Calu3 (cell line): ENCODE results near the gene CAVIN4. TPM values are rescaled to one million over a fixed set of nuclear protein-coding genes. Genes with fewer than 3 reads are reported as not detected.

Source experiments
- BruUV-seq: library from RNA; stranded (reverse); fragments of 400-500 nt; replicated peaks from 2 replicates; lab custom pipeline; 2021; lab: Mats Ljungman, UMichigan
- CTCF ChIA-PET: fragments of 300-600 bp; sonication (Branson Sonifier 250); formaldehyde crosslinking; loops from one replicate; lab custom pipeline; 2022; ENCODE audit warnings: antibody characterized with exemption; lab: Charles Lee
- DNase-seq: peaks from one replicate; pipeline ENCODE4 v3.0.0; 2022
- H3K27ac Mint-ChIP-seq: one replicate; pipeline ENCODE4 v1.8.0; 2022; ENCODE audit warnings: mixed read lengths; ENCODE audit not compliant: unreplicated experiment
- H3K27me3 Mint-ChIP-seq: one replicate; pipeline ENCODE4 v1.8.0; 2022; ENCODE audit warnings: mixed read lengths; ENCODE audit not compliant: unreplicated experiment
- H3K36me3 Mint-ChIP-seq: one replicate; pipeline ENCODE4 v1.8.0; 2022; ENCODE audit warnings: mild to moderate bottlenecking, moderate library complexity, mixed read lengths; ENCODE audit not compliant: insufficient read depth, unreplicated experiment
- H3K4me1 Mint-ChIP-seq: one replicate; pipeline ENCODE4 v1.8.0; 2022; ENCODE audit warnings: mild to moderate bottlenecking, low read depth, mixed read lengths; ENCODE audit not compliant: unreplicated experiment
- H3K4me3 Mint-ChIP-seq: one replicate; pipeline ENCODE4 v1.8.0; 2022; ENCODE audit warnings: mild to moderate bottlenecking, low read depth, moderate library complexity, mixed read lengths; ENCODE audit not compliant: unreplicated experiment
- H3K9me3 Mint-ChIP-seq: one replicate; pipeline ENCODE4 v1.8.0; 2022; ENCODE audit warnings: low read depth, mixed read lengths; ENCODE audit not compliant: unreplicated experiment
- CTCF ChIP-seq: fragments of 200-600 bp; IDR thresholded peaks from one replicate; pipeline ENCODE4 v1.8.0; 2022; ENCODE audit warnings: antibody characterized with exemption; ENCODE audit not compliant: unreplicated experiment
- intact Hi-C: fragments of 100-400 bp; cut with micrococcal nuclease; formaldehyde crosslinking; loops from one replicate; pipeline ENCODE4 v1.10.0; 2022; ENCODE audit not compliant: unreplicated experiment
- total RNA-seq: library from RNA; stranded (reverse); gene quantifications from 2 replicates; pipeline ENCODE4 v1.2.3, GENCODE V29; 2022

The CAVIN4 gene
- total RNA-seq, 1 experiment from 2014 or later, result 0.52 TPM

GRCh38 chr9:100587375-100587774 lies 9.5 kb downstream of the CAVIN4 start:
- Mint-ChIP-seq H3K4me3 (peak overlapping the region; percentile 18), H3K27me3 (no peaks in the 10 kb centered on the region), H3K9me3 (no peaks in the 10 kb centered on the region), H3K36me3 (peaks cover 5% of the 10 kb centered on the region), H3K27ac (peak overlapping the region; percentile 16), H3K4me1 (peaks cover 8% of the 10 kb centered on the region)
- no peak for TF ChIP-seq CTCF
- peak; percentile 57 for DNase-seq
- CTCF ChIA-PET, result interaction anchor here (0.6 to 1.0 kb wide), 3 partner anchors 15 to 739 kb away, joined by 3 to 5 read pairs (median 3); partner anchors contain the start of gene TMEFF1
- intact Hi-C loops, result loop anchor here (5.0 kb wide), 1 partner anchor 160 kb away; the partner anchor contains the start of gene MSANTD3
- BruUV-seq, result no TSS peak

- CTCF ChIA-PET, result no interaction called here
- no peaks in the 10 kb centered on the region for H3K27me3 Mint-ChIP-seq
- H3K27ac Mint-ChIP-seq, result no peak overlapping the region
- intact Hi-C loops, result loop anchor here (5.0 kb wide), 1 partner anchor 162 kb away; the partner anchor contains the start of gene MSANTD3
- peaks cover 8% of the 10 kb centered on the region for H3K4me1 Mint-ChIP-seq
- peaks cover 5% of the 10 kb centered on the region for H3K36me3 Mint-ChIP-seq
- no peak overlapping the region for H3K4me3 Mint-ChIP-seq
- BruUV-seq, result no TSS peak
- TF ChIP-seq CTCF, result no peak
- DNase-seq, result no peak
- H3K9me3 Mint-ChIP-seq, result no peaks in the 10 kb centered on the region
Observed at GRCh38 chr9:100589582-100589981, 11.7 kb downstream of the CAVIN4 start.

DNA sequence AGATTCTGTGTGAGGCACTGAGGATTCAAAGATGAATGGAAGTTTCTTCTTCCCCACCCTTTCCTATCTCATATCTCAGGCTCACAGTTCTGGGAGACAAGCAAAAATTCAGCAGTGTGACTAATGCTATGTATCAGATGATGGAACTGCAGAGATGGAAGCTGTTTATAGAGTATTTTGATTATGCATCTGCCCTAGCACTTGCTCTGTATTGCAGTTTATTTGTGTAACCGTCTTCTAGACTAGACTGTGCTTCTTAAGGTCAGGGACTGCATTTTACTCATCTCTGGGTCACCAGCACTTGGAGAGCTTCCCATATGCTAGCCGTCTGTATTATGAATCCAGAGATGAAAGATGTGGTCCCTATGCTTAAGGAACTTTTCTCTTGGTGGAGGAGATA lies 12.6 kb downstream of the CAVIN4 start:
- peaks cover 8% of the 10 kb centered on the region for H3K4me1 Mint-ChIP-seq

DNA sequence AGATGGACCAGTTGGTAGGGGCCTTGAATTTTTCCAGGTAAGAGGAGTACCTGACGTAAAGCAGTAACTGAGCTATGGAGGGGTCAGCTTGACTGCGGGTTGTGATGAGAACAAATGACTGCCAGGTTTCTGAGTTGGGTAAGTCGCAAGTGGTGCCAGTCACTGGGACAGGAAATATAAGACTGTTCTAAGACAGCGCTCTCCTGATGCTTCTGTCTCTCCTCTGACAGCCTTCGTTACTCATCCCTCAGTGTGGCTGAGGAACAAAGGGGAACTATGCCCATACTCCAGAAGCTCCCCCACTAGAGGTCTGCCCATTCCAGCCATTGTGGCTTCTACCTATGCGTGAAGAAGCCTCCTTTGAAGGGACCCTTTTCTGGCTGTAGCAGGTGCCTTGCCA lies 13.3 kb downstream of the CAVIN4 start:
- CTCF ChIA-PET, result no interaction called here
- DNase-seq, result no peak
- Mint-ChIP-seq H3K36me3 (peaks cover 5% of the 10 kb centered on the region), H3K4me1 (peaks cover 8% of the 10 kb centered on the region), H3K27ac (no peak overlapping the region), H3K27me3 (no peaks in the 10 kb centered on the region), H3K4me3 (no peak overlapping the region), H3K9me3 (no peaks in the 10 kb centered on the region)
- no peak for TF ChIP-seq CTCF
- BruUV-seq, result no TSS peak
- intact Hi-C loops, result loop anchor here (10.0 kb wide), 1 partner anchor 236 kb away; the partner anchor contains the start of gene TEX10

More for the DNA sequence above, 12.6 kb downstream of the CAVIN4 start:
- BruUV-seq, result no TSS peak
- intact Hi-C loops, result loop anchor here (10.0 kb wide), 1 partner anchor 236 kb away; the partner anchor contains the start of gene TEX10
- CTCF ChIA-PET, result no interaction called here
- H3K27ac Mint-ChIP-seq, result no peak overlapping the region
- no peak for TF ChIP-seq CTCF
- no peak overlapping the region for H3K4me3 Mint-ChIP-seq
- H3K36me3 Mint-ChIP-seq, result peaks cover 5% of the 10 kb centered on the region
- DNase-seq, result no peak
- no peaks in the 10 kb centered on the region for H3K9me3 Mint-ChIP-seq
- no peaks in the 10 kb centered on the region for H3K27me3 Mint-ChIP-seq
